Spleen (tissue), 11 donors: ENCODE results near the gene ST6GAL1. TPM values are rescaled to one million over a fixed set of nuclear protein-coding genes. Genes with fewer than 3 reads are reported as not detected.
A peak's percentile ranks its signal among the peaks of the same experiment; 100 is the strongest.

Source experiments
- DNase-seq: peaks from one replicate; pipeline ENCODE4 v3.0.0-alpha.2; 2020
- H3K27ac ChIP-seq, 8 donors: fragments of 200-600 bp; sonication (generic) in 7 of 8; 1 replicate in 4 of 8; 2 replicates in 4 of 8; pipeline versions ENCODE4 v1.5.0 to v1.8.0; 2016 to 2021; ENCODE audit warnings: inconsistent platforms in 4 of 8, mild to moderate bottlenecking in 4 of 8, moderate library complexity in 1 of 8
- H3K27me3 ChIP-seq, 7 donors: fragments of 200-600 bp; sonication (generic) in 6 of 7; replicated peaks in 1 of 7; 1 replicate in 4 of 7; 2 replicates in 3 of 7; pipeline versions ENCODE4 v1.5.0 to v1.8.0; 2016 to 2021; ENCODE audit warnings: inconsistent platforms in 3 of 7, mild to moderate bottlenecking in 1 of 7
- H3K36me3 ChIP-seq, 6 donors: fragments of 200-600 bp; sonication (generic) in 5 of 6; 1 replicate in 4 of 6; 2 replicates in 2 of 6; pipeline versions ENCODE4 v1.5.0 to v1.8.0; 2016 to 2021; ENCODE audit warnings: inconsistent platforms in 2 of 6
- H3K4me1 ChIP-seq, 6 donors: fragments of 200-600 bp; sonication (generic) in 5 of 6; 1 replicate in 3 of 6; 2 replicates in 3 of 6; pipeline versions ENCODE4 v1.5.0 to v1.8.0; 2016 to 2021; ENCODE audit warnings: inconsistent platforms in 3 of 6
- H3K4me3 ChIP-seq, 8 donors: fragments of 200-600 bp; sonication (generic) in 7 of 8; 1 replicate in 4 of 8; 2 replicates in 4 of 8; pipeline versions ENCODE4 v1.5.0 to v1.8.0; 2016 to 2021; ENCODE audit warnings: inconsistent platforms in 4 of 8, mild to moderate bottlenecking in 4 of 8, moderate library complexity in 2 of 8
- H3K9me3 ChIP-seq, 8 donors: fragments of 200-600 bp; sonication (generic) in 7 of 8; 1 replicate in 4 of 8; 2 replicates in 4 of 8; pipeline versions ENCODE4 v1.5.0 to v1.8.0; 2016 to 2021; ENCODE audit warnings: inconsistent platforms in 4 of 8
- POLR2A ChIP-seq, 3 donors: fragments of 450-650 bp; IDR thresholded peaks; one replicate each; pipeline ENCODE4 v1.5.1; 2017; ENCODE audit warnings: antibody characterized with exemption in 3 of 3, mild to moderate bottlenecking in 1 of 3
- POLR2AphosphoS5 ChIP-seq, 3 donors: sonication (generic); formaldehyde crosslinking; IDR thresholded peaks; one replicate each; pipeline ENCODE4 v1.5.1; 2017; ENCODE audit warnings: antibody characterized with exemption in 3 of 3
- WGBS, 5 donors: extraction: QIAGEN DNeasy Blood & Tissue Kit in 3 of 5; methylation state at CpG; one replicate each; pipeline versions ENCODE4 v1.1.5 to v1.1.7; 2013 to 2018; 5-methylcytosine and 5-hydroxymethylcytosine counted together
- intact Hi-C: fragments of 100-400 bp; cut with DNase I; formaldehyde crosslinking; loops from one replicate; pipeline ENCODE4 v1.15.0; 2023; ENCODE audit warnings: low total_unique reads
- polyA plus RNA-seq, 3 donors: library from polyadenylated mRNA; stranded (reverse); fragments of 200-250 nt; gene quantifications; one replicate each; pipeline ENCODE4 v1.2.1, GENCODE V29; 2013
- total RNA-seq, 7 donors: library from RNA; depleted of rRNA in 3 of 7; stranded (reverse); fragments of >200 nt in 3 of 7; fragmentation: NEBNext Ultra II Directional in 4 of 7; extraction: Animal tissue kit (Norgen Biotek cat#: 25700) in 4 of 7; gene quantifications; one replicate each; pipeline versions ENCODE4 v1.1.0 to v1.2.1, GENCODE V29; 2016 to 2021
- TF ChIP-seq, protein P1 (sequence below), 11 experiments: fragments of 200-600 bp in 7 of 11; fragments of 450-650 bp in 4 of 11; sonication (generic) in 4 of 11; IDR thresholded peaks in 8 of 11; conservative IDR thresholded peaks in 3 of 11; 1 replicate in 7 of 11; 2 replicates in 4 of 11; pipeline versions ENCODE4 v1.4.0 to v1.8.0; 2016 to 2021; ENCODE audit warnings: antibody characterized with exemption in 11 of 11, inconsistent platforms in 4 of 11, mild to moderate bottlenecking in 1 of 11
- donor health status: healthy with polysubstance abuse.
- donor health status: DM: no; HTN: no; CAD: no; lungs with moderate emphysema.
- donor health status: DM: no; HTN: no; CAD: no.
- donor health status: Bipolar disorder and iron deficiency.
- donor health status: healthy.
- donor health status: DM: no; HTN: no; CAD: no.
- donor health status: DM: yes; HTN: yes; CAD: no.

Gene ST6GAL1
- total and polyA plus RNA-seq, 10 donors = 46.7 to 247 (median 187) TPM

DNA sequence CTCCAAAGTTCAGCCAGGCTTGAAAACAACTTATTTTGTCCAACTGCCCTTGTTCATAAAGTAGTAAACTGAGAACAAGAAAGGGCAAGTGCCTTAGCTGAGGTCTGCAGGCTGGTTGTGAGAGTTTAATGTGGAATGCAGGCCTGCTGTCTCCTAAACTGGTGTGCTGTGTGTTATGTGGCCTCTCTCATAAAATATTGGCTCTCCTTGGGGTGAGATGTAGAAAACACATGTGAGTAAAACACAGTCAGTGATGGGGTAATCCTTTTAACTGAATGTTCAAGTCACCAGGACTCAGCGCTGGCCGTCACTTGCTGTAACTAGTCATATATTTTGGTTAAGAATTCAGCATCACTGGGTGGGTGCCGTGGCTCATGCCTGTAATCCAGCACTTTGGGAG, 7.1 kb upstream of the ST6GAL1 start:
- Histone ChIP-seq H3K27ac (no peak overlapping the region), H3K4me1 (no peaks in the 10 kb centered on the region), H3K9me3 (no peaks in the 10 kb centered on the region), H3K4me3 (no peak overlapping the region), H3K36me3 (no peaks in the 10 kb centered on the region), H3K27me3 (no peaks in the 10 kb centered on the region)
- TF ChIP-seq POLR2AphosphoS5 (IDR thresholded peaks at IDR 0.05) (no peak), POLR2A (IDR thresholded peaks at IDR 0.05) (no peak)
- TF ChIP-seq, protein P1, sequence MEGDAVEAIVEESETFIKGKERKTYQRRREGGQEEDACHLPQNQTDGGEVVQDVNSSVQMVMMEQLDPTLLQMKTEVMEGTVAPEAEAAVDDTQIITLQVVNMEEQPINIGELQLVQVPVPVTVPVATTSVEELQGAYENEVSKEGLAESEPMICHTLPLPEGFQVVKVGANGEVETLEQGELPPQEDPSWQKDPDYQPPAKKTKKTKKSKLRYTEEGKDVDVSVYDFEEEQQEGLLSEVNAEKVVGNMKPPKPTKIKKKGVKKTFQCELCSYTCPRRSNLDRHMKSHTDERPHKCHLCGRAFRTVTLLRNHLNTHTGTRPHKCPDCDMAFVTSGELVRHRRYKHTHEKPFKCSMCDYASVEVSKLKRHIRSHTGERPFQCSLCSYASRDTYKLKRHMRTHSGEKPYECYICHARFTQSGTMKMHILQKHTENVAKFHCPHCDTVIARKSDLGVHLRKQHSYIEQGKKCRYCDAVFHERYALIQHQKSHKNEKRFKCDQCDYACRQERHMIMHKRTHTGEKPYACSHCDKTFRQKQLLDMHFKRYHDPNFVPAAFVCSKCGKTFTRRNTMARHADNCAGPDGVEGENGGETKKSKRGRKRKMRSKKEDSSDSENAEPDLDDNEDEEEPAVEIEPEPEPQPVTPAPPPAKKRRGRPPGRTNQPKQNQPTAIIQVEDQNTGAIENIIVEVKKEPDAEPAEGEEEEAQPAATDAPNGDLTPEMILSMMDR (IDR thresholded peaks at IDR 0.05 in 8 of 11, conservative IDR thresholded peaks at IDR 0.05 in 3 of 11) = no peak
- WGBS, 5 donors = 88 to 97% (median 92%) methylated on average over 3 of the region's 3 CpGs
- intact Hi-C loops = no loop called here
- no peak for DNase-seq

DNA sequence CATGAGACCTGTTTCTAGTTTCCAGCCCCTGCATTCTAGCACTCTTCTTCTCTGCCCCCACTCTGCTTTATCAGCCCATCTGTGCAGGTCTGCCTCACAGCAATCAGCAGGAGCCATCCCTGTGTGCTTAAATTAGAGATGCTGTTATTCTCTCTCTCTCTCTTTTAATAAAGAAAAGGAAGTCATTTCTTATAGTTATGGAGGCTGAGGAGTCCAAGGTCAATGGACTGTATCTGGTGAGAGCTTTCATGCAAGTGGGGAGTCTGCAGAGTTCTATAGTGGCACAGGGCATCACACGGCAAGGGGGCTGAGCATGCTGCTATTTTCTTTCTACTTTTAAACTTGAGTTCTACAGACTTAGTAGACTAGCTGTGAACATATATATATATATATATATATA, 4.5 kb upstream of the ST6GAL1 start:
- TF ChIP-seq, protein P1 (IDR thresholded peaks at IDR 0.05 in 8 of 11, conservative IDR thresholded peaks at IDR 0.05 in 3 of 11) = no peak
- TF ChIP-seq POLR2AphosphoS5 (IDR thresholded peaks at IDR 0.05) (no peak), POLR2A (IDR thresholded peaks at IDR 0.05) (no peak)
- Histone ChIP-seq H3K4me1 (peaks cover 0 to 12% (median 7%) of the 10 kb centered on the region in 6 donors), H3K27ac (no peak overlapping the region), H3K4me3 (no peak overlapping the region), H3K27me3 (no peaks in the 10 kb centered on the region), H3K36me3 (no peaks in the 10 kb centered on the region), H3K9me3 (no peaks in the 10 kb centered on the region)
- 83 to 100% (median 89%) methylated on average over 1 of the region's 1 CpG for WGBS, 5 donors
- intact Hi-C loops = no loop called here
- DNase-seq = no peak

DNA sequence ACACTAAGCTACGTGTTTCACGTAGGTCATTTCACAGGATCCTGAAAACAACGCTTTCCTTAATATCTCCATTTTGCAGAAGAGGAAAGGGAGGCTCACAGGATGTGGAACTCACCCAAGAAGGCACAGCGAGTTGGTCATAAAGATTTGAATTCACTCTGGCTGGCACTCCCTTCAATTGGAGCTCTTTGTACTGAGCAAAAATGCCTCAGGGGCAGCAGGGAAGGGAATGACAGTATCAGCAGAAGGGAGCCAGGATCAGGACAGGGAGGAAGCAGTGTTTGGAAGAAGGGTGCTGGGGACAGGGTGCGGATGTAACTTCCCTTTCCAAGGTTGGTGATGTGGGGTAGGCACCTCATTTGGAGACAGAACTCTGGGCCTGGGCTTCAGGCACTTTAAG, 1.1 kb upstream of the ST6GAL1 start:
- DNase-seq = no peak

DNA sequence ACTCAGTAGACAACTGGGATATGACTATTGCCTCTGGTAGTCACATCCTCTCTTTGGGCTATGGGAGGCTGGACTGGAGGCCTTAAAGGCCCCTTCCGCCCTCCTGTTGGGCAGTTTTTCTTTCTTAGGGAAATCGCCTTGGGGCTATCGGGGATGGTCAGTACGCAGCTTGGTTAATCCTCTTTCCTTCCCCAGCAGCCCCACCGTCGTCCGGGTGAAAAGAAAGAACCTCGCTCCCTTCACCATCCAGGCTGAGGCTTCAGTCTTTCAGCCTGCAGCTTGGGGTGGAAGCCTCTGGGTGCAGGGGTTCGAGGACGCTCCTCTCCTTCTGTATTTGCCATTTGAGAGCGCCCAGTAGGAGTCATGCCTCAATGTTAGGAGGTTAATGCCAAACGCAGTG, 641 bp upstream of the ST6GAL1 start:
- Histone ChIP-seq H3K36me3 (peaks cover 0 to 18% (median 8%) of the 10 kb centered on the region in 6 donors), H3K27ac (peak overlapping the region; percentile 89 to 94 (median 93)), H3K9me3 (no peaks in the 10 kb centered on the region), H3K27me3 (no peaks in the 10 kb centered on the region), H3K4me3 (peak overlapping the region; percentile 94 to 99 (median 98)), H3K4me1 (peaks cover 19 to 46% (median 34%) of the 10 kb centered on the region in 6 donors)
- 64 to 83% (median 79%) methylated on average over 12 of the region's 12 CpGs for WGBS, 5 donors
- no peak for DNase-seq
- intact Hi-C loops = no loop called here
- TF ChIP-seq POLR2AphosphoS5 (IDR thresholded peaks at IDR 0.05) (no peak), POLR2A (IDR thresholded peaks at IDR 0.05) (no peak)
- TF ChIP-seq, protein P1 (IDR thresholded peaks at IDR 0.05 in 8 of 11, conservative IDR thresholded peaks at IDR 0.05 in 3 of 11) = no peak

More for the DNA sequence above, 1.1 kb upstream of the ST6GAL1 start:
- Histone ChIP-seq H3K27ac (no peak overlapping the region), H3K9me3 (no peaks in the 10 kb centered on the region), H3K4me1 (peaks cover 17 to 43% (median 31%) of the 10 kb centered on the region in 6 donors), H3K4me3 (no peak overlapping the region), H3K27me3 (no peaks in the 10 kb centered on the region), H3K36me3 (peaks cover 0 to 13% (median 4%) of the 10 kb centered on the region in 6 donors)
- intact Hi-C loops = no loop called here
- 81 to 93% (median 89%) methylated on average over 5 of the region's 5 CpGs for WGBS, 5 donors
- no peak for TF ChIP-seq POLR2A (IDR thresholded peaks at IDR 0.05)
- no peak for TF ChIP-seq POLR2AphosphoS5 (IDR thresholded peaks at IDR 0.05)
- TF ChIP-seq, protein P1 (IDR thresholded peaks at IDR 0.05 in 8 of 11, conservative IDR thresholded peaks at IDR 0.05 in 3 of 11) = no peak
